Suppressor macrophage (primary cell): ENCODE data around the gene ATP2B3.

ENCODE experiments used
- DNase-seq, 4 experiments: peaks; one replicate each; pipeline ENCODE4 v3.0.0-alpha.2; 2020 to 2022

Gene ATP2B3

GRCh38 chrX:153539171-153539978, 21.9 kb downstream of the ATP2B3 start:
- peak; percentile 71 to 83 (median 76) for DNase-seq

DNA sequence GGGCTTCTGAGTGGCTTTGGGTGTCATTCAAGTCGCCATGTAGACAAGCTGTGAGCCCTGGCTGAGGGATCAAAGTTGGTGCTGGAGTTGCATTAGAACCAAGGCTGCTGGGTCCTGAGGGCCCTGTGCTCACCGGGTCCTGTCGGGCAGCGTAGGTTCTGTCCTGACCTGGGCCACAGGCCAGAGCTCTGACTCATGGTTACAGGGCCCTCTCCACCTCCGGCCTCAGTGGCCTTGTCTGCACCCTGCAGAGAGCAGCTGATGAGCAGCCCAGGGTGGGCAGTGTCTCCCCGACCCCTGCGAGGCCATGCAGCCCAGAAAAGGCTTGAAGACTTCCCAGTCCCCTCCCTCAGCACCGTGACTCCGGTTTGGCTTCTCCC, 22.5 kb downstream of the ATP2B3 start:
- DNase-seq, result no peak

GRCh38 chrX:153544727-153545126, 27.3 kb downstream of the ATP2B3 start:
- DNase-seq, result no peak

- no peak for DNase-seq
These were observed 28.9 kb downstream of the ATP2B3 start for GRCh38 chrX:153546386-153546785.

GRCh38 chrX:153547195-153547594, 29.8 kb downstream of the ATP2B3 start:
- DNase-seq, result no peak

DNA sequence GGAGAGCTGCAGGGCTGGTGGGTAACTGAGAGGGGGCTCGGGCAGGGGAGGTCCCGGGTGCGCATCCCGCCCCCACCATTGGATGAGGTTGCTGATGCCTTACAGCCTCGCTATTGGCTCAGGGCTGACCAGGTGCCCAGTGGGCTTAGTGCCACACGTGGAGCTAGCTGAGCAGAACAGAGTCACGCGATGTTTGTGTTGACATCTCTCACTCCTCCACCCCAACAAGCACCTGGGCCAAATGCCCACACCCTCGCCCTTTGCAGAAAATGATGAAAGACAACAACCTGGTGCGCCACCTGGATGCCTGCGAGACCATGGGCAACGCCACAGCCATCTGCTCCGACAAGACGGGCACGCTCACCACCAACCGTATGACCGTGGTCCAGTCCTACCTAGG, 31.8 kb downstream of the ATP2B3 start:
- no peak for DNase-seq

DNA sequence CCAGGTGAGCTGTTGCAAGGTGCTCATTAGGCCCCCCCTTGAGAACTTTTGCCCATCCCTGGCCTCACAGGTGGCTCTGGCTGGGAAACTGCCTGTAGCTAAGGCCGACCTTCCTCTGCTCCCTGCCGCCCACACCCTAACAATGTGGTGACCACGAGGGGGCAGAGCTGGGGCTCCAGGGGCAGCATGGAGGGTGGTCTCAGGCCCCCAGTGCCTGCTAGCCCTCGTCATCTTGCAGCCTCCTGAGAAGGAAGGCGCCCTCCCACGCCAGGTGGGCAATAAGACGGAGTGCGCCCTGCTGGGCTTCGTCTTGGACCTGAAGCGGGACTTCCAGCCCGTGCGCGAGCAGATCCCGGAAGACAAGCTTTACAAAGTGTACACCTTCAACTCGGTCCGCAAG, 32.4 kb downstream of the ATP2B3 start:
- no peak for DNase-seq

GRCh38 chrX:153551135-153551534, 33.7 kb downstream of the ATP2B3 start:
- peak in 1 of 4 experiments; percentile 4 for DNase-seq

- DNase-seq, result peak; percentile 70 to 85 (median 75)
These were observed 37.2 kb downstream of the ATP2B3 start for GRCh38 chrX:153554519-153555167.

DNA sequence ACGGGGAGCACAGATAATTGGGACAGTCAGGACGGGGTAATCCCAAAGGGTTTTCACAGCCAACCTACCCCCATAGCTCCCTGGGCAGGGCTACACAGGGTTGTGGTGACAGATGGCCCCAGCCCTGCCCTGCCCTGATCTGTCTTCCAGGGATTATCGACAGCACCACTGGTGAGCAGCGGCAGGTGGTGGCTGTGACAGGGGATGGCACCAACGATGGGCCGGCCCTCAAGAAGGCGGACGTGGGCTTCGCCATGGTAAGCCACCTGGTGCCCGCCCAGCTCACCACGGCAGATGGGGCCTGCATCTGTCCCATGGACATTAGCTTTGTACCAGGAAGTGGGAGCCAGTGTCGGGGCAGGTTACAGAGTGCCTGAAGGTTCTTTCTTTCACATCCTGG, 39.3 kb downstream of the ATP2B3 start:
- no peak for DNase-seq

DNA sequence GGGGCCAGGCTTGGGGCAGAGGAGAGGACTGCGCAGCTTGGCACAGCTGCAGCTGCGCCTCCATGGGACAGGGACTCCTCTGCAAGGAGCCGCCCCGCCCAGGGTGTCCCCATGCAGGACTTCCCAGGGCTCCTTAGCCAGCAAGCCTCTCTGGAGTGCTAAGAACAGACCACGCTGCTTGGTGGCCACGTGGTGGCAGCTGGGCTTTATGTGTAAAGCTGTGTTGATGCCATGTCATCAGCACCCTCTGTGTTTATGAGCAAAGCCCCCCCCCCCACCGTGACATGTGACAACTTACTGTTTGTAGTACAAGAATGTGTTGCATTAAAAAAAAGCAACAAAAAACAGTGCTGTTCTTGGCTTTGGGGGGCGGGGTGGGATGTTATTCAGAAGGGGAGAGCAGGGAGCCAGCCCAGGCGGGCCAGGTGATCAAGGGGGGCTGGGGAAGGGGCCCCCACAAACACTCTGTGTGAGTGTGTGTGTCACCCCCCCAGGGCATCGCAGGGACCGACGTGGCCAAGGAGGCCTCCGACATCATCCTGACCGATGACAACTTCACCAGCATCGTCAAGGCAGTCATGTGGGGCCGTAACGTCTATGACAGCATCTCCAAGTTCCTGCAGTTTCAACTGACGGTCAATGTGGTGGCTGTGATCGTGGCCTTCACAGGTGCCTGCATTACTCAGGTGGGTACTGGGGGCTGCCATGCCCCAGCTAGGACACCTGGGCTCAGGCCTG, 40.3 kb downstream of the ATP2B3 start:
- DNase-seq, result peak in 1 of 4 experiments; percentile 2

DNA sequence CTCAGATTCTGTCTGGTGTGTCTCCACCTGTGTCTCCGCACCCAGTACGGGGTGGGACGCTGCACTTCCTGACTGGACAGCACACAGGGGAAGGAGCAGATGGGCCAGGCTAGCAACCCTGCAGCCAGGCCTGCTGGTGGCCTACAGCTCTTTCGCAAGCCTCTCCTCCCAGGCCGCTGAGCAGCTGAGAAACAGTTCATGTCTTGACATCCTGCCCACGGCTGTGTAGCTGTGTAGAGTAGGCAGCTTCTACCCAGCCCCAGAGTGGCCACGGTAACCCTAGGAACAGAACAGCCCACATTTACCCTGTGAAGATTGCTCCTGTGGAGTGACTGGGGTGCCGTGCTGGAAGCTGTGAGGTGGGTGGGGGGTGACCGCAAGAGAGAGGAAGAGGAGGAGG, 42.6 kb downstream of the ATP2B3 start:
- DNase-seq, result peak; percentile 73 to 86 (median 83)

GRCh38 chrX:153560466-153560865, 43.0 kb downstream of the ATP2B3 start:
- DNase-seq, result no peak

DNA sequence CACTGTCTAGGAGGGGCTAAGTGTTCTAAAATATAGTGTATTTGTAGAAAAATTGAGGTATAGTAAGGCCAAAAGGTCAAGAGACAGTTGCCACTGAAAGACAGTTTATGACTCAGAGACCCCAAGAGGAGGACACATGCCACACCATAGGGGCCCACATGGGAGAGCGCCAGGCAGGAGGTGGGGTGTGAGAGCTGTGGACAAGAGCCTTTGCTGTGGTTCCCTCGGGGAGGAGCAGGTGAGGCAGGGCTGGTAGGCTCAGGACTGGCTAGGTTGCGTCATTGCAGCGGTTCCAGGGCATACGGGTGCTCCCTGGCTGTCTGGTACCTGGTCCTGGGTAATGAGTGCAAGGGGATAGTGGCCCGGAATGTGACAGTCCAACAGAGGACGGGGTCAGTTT, 43.9 kb downstream of the ATP2B3 start:
- peak in 3 of 4 experiments; percentile 6 to 49 (median 16) for DNase-seq

DNA sequence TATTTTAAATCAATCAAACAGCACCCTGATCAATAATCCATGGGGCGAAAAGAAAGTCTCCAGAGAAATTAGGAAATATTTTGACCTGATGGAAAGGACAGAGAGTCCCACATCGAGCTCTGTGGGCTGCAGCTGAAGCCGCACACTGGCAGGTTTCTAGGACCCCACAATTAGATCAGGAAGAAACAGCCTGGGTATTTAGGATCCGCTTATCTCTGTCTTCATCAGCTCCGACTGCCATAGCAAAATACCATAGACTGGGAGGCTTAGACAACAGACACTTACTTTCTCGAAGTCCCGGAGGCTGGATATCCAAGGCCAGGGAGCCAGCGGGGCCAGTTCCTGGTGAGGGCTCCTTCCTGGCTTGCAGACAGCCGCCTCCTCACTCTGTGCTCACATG, 45.1 kb downstream of the ATP2B3 start:
- DNase-seq, result peak in 1 of 4 experiments; percentile 18

DNA sequence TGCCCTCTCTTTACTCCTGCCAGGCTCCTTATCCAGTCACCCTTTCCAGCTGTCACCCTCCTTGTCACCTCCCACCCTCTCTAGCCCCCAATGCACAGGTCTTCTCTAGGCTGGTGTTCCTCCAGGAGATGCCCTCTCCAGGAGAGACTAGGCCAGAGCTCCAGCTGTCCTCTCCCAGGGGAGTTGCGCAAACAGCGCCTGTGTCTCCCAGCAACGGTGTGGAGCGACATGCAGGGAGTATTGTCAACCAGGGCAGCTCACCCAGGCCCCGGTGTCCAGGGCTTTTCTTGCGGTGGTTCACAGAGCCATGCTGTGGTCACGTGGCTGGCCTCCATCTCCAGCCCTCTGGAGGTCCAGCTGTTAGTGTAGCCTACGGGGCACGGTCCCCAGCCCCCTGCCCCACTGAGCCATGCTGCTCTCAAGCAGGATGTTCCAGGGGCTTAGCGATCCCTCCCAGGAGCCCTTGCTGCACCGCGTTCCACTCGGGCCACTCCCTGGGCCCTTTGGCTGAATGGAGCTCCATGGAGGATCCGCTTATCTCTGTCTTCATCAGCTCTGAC, 46.7 kb downstream of the ATP2B3 start:
- no peak for DNase-seq

GRCh38 chrX:153565996-153566580, 48.6 kb downstream of the ATP2B3 start:
- DNase-seq, result no peak

GRCh38 chrX:153568451-153569011, 51.1 kb downstream of the ATP2B3 start:
- DNase-seq, result peak in 1 of 4 experiments; percentile 13

- DNase-seq, result peak; percentile 38 to 60 (median 58)
These were observed 52.0 kb downstream of the ATP2B3 start for GRCh38 chrX:153569475-153569874.

- DNase-seq, result no peak
These were observed 54.1 kb downstream of the ATP2B3 start for GRCh38 chrX:153571534-153571908.

GRCh38 chrX:153572601-153573000, 55.2 kb downstream of the ATP2B3 start:
- DNase-seq, result no peak

- DNase-seq, result peak in 2 of 4 experiments; percentile 18 to 22
These were observed 56.5 kb downstream of the ATP2B3 start for GRCh38 chrX:153573984-153574383.
